Measurements from ENCODE around the gene OR2T34.
"Not testable (repeated sequence)": the region's sequence is repeated elsewhere in the genome, so short reads cannot be mapped to it uniquely, and the experiment has no call there.

DNA sequence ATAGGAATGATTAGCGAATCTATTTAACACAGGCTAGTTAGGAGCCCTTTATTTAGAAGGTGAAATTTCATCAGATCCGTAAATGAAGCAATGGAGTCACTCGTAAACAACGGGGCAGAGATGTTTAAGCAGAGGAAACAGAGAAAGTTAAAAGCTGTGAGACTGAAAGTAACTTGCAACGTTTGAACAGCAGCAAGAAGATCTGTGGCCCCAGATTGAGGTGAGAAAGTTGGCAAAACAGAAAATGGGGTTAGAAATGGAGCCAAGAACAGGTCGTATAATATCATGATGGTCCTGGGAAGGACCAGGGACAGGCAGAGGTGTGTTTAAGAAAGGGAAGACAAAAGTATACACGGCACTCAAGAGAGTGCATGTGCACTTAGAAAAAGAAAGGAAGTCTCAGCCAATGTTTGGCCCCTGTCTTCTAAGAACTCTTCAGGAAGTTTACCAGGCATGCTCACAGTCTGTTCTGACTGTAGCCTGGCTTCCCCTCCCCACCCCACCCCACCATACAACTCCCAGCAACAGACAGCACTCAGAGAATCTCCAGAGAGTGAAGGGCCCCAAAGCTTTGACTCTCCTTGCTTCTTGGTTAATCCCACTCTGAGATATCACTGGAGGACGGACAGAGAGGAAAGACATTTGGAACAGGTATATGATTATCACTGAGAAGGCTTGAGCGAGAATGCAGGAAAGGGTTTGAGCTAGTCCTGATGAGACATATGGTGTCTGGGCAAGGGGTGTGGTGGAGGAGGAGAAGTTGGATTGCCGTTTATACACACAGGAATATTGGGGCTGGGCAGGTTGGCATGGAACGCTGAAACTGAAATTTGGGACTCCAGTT, 8.8 kb downstream of the OR2T34 start:
- TF ChIP-seq, protein P1, sequence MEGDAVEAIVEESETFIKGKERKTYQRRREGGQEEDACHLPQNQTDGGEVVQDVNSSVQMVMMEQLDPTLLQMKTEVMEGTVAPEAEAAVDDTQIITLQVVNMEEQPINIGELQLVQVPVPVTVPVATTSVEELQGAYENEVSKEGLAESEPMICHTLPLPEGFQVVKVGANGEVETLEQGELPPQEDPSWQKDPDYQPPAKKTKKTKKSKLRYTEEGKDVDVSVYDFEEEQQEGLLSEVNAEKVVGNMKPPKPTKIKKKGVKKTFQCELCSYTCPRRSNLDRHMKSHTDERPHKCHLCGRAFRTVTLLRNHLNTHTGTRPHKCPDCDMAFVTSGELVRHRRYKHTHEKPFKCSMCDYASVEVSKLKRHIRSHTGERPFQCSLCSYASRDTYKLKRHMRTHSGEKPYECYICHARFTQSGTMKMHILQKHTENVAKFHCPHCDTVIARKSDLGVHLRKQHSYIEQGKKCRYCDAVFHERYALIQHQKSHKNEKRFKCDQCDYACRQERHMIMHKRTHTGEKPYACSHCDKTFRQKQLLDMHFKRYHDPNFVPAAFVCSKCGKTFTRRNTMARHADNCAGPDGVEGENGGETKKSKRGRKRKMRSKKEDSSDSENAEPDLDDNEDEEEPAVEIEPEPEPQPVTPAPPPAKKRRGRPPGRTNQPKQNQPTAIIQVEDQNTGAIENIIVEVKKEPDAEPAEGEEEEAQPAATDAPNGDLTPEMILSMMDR (IDR thresholded peaks at IDR 0.05): not testable (repeated sequence)
- TF ChIP-seq, protein P2, sequence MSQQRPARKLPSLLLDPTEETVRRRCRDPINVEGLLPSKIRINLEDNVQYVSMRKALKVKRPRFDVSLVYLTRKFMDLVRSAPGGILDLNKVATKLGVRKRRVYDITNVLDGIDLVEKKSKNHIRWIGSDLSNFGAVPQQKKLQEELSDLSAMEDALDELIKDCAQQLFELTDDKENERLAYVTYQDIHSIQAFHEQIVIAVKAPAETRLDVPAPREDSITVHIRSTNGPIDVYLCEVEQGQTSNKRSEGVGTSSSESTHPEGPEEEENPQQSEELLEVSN (IDR thresholded peaks at IDR 0.05; ENCODE audit: borderline replicate concordance, low read depth): not testable (repeated sequence)
- TF ChIP-seq SMC3 (IDR thresholded peaks at IDR 0.05); PHF8 (IDR thresholded peaks at IDR 0.05; ENCODE audit: borderline replicate concordance, low read depth); ZFP36 (IDR thresholded peaks at IDR 0.05; ENCODE audit: borderline replicate concordance, partially characterized antibody); GATA3 (IDR thresholded peaks at IDR 0.05; ENCODE audit: borderline replicate concordance): not testable (repeated sequence)

All from A549 (cell line).